ENCODE results near the gene ZNF32. TPM values are rescaled to one million over a fixed set of nuclear protein-coding genes. Genes with fewer than 3 reads are reported as not detected.

The ZNF32 gene
- total RNA-seq, 1 experiment from 2014 or later: 23.9 TPM

DNA sequence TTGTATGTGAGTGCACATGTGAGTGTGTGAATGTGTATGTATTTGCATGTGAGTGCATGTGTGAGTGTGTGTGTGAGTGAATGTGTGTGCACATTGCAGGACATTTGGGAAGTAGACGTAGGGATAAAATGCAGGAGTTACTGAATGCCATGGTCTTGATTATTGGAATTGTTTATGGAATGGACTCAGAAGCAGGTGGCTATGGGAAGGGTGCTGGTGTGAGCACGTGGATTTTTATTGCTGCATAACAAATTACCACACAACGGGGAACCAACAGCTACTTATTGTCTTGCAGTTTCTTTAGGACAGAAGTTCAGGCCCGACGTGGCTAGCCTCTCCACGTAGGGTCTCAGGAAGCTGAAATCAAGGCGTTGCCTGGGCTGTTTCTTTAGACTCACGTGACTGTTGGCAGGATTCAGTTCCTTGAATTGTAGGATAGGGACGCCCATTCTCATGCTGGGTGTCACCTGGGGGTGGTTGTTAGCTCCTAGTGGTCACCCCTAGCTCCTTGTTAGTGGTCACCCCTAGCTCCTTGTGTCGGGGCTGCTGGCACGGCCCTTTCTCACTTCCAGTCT lies 48.3 kb upstream of the ZNF32 start:
- H3K4me1 Mint-ChIP-seq: 0 out of 2 replicates have a peak, but pooled peaks cover 2% of the 10 kb centered on the region
- DNase-seq (ENCODE audit: low spot score) (no peak), ATAC-seq (no peak)
- H3K36me3 Mint-ChIP-seq: no peaks in the 10 kb centered on the region
- CTCF ChIA-PET: interaction anchor here (1.1 kb wide), 1 partner anchor 14 kb away, joined by 3 read pairs; no protein-coding TSS in a partner anchor
- POLR2A ChIA-PET: no interaction called here
- TF ChIP-seq, protein P1, sequence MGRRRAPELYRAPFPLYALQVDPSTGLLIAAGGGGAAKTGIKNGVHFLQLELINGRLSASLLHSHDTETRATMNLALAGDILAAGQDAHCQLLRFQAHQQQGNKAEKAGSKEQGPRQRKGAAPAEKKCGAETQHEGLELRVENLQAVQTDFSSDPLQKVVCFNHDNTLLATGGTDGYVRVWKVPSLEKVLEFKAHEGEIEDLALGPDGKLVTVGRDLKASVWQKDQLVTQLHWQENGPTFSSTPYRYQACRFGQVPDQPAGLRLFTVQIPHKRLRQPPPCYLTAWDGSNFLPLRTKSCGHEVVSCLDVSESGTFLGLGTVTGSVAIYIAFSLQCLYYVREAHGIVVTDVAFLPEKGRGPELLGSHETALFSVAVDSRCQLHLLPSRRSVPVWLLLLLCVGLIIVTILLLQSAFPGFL (CRISPR knock-in tag; IDR thresholded peaks at IDR 0.05; ENCODE audit: borderline replicate concordance): no peak
- TF ChIP-seq, protein P2, sequence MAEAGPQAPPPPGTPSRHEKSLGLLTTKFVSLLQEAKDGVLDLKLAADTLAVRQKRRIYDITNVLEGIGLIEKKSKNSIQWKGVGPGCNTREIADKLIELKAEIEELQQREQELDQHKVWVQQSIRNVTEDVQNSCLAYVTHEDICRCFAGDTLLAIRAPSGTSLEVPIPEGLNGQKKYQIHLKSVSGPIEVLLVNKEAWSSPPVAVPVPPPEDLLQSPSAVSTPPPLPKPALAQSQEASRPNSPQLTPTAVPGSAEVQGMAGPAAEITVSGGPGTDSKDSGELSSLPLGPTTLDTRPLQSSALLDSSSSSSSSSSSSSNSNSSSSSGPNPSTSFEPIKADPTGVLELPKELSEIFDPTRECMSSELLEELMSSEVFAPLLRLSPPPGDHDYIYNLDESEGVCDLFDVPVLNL (CRISPR knock-in tag; IDR thresholded peaks at IDR 0.05; ENCODE audit: borderline replicate concordance, low read depth): no peak
- TF ChIP-seq, protein P3, sequence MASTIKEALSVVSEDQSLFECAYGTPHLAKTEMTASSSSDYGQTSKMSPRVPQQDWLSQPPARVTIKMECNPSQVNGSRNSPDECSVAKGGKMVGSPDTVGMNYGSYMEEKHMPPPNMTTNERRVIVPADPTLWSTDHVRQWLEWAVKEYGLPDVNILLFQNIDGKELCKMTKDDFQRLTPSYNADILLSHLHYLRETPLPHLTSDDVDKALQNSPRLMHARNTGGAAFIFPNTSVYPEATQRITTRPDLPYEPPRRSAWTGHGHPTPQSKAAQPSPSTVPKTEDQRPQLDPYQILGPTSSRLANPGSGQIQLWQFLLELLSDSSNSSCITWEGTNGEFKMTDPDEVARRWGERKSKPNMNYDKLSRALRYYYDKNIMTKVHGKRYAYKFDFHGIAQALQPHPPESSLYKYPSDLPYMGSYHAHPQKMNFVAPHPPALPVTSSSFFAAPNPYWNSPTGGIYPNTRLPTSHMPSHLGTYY (CRISPR knock-in tag; IDR thresholded peaks at IDR 0.05): no peak
- TF ChIP-seq FOXJ3 (CRISPR knock-in tag; IDR thresholded peaks at IDR 0.05; ENCODE audit: borderline replicate concordance) (no peak), SP1 (CRISPR knock-in tag; conservative IDR thresholded peaks at IDR 0.05) (no peak), USF1 (CRISPR knock-in tag; IDR thresholded peaks at IDR 0.05) (no peak), EMX1 (CRISPR knock-in tag; IDR thresholded peaks at IDR 0.05) (no peak), OVOL2 (CRISPR knock-in tag; IDR thresholded peaks at IDR 0.05; ENCODE audit: borderline replicate concordance) (no peak), TCF7 (CRISPR knock-in tag; IDR thresholded peaks at IDR 0.05; ENCODE audit: low read depth) (no peak)
- no peak overlapping the region for H3K27ac Mint-ChIP-seq
- peaks cover 10% of the 10 kb centered on the region for H3K27me3 Mint-ChIP-seq (ENCODE audit: low read depth)
- H3K4me3 Mint-ChIP-seq: no peak overlapping the region
- no peaks in the 10 kb centered on the region for H3K9me3 Mint-ChIP-seq

DNA sequence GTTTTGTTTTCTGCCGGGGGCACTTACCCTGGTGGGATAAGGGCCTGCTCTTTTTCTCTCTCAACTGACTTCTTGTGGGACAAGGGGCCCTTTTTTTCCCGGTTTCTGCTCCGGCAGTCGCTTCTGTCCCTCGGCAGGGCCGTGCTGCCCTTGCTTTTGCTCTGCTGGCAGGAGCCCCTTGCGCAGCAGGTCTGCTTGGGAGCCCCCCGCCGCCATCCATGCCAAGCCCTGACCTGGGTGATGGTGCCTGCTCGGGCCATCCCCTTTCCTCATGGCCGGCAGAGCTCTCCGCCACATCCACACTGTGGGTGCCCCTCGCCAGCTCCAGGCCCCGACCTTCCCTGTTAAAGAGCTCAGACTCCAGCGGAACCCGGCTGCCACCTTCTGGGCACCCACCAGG lies 47.0 kb upstream of the ZNF32 start:
- ATAC-seq (no peak), DNase-seq (ENCODE audit: low spot score) (no peak)
- ChIA-PET POLR2A (no interaction called here), CTCF (no interaction called here)
- H3K27ac Mint-ChIP-seq: no peak overlapping the region
- H3K36me3 Mint-ChIP-seq: no peaks in the 10 kb centered on the region
- H3K27me3 Mint-ChIP-seq (ENCODE audit: low read depth): peaks cover 22% of the 10 kb centered on the region
- no peaks in the 10 kb centered on the region for H3K9me3 Mint-ChIP-seq
- 0 out of 2 replicates have a peak, but pooled peaks cover 2% of the 10 kb centered on the region for H3K4me1 Mint-ChIP-seq
- TF ChIP-seq GABPB1 (CRISPR knock-in tag; IDR thresholded peaks at IDR 0.05) (no peak), PRDM15 (CRISPR knock-in tag; IDR thresholded peaks at IDR 0.05) (no peak), JUN (CRISPR knock-in tag; IDR thresholded peaks at IDR 0.05) (no peak), ZNF317 (CRISPR knock-in tag; IDR thresholded peaks at IDR 0.05; ENCODE audit: borderline replicate concordance, low read depth) (no peak), ZNF416 (CRISPR knock-in tag; IDR thresholded peaks at IDR 0.05) (no peak), ZNF138 (CRISPR knock-in tag; conservative IDR thresholded peaks at IDR 0.05) (no peak), RORB (CRISPR knock-in tag; IDR thresholded peaks at IDR 0.05) (no peak)
- TF ChIP-seq, protein P4, sequence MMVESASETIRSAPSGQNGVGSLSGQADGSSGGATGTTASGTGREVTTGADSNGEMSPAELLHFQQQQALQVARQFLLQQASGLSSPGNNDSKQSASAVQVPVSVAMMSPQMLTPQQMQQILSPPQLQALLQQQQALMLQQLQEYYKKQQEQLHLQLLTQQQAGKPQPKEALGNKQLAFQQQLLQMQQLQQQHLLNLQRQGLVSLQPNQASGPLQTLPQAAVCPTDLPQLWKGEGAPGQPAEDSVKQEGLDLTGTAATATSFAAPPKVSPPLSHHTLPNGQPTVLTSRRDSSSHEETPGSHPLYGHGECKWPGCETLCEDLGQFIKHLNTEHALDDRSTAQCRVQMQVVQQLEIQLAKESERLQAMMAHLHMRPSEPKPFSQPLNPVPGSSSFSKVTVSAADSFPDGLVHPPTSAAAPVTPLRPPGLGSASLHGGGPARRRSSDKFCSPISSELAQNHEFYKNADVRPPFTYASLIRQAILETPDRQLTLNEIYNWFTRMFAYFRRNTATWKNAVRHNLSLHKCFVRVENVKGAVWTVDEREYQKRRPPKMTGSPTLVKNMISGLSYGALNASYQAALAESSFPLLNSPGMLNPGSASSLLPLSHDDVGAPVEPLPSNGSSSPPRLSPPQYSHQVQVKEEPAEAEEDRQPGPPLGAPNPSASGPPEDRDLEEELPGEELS (CRISPR knock-in tag; IDR thresholded peaks at IDR 0.05): no peak
- TF ChIP-seq, protein P5, sequence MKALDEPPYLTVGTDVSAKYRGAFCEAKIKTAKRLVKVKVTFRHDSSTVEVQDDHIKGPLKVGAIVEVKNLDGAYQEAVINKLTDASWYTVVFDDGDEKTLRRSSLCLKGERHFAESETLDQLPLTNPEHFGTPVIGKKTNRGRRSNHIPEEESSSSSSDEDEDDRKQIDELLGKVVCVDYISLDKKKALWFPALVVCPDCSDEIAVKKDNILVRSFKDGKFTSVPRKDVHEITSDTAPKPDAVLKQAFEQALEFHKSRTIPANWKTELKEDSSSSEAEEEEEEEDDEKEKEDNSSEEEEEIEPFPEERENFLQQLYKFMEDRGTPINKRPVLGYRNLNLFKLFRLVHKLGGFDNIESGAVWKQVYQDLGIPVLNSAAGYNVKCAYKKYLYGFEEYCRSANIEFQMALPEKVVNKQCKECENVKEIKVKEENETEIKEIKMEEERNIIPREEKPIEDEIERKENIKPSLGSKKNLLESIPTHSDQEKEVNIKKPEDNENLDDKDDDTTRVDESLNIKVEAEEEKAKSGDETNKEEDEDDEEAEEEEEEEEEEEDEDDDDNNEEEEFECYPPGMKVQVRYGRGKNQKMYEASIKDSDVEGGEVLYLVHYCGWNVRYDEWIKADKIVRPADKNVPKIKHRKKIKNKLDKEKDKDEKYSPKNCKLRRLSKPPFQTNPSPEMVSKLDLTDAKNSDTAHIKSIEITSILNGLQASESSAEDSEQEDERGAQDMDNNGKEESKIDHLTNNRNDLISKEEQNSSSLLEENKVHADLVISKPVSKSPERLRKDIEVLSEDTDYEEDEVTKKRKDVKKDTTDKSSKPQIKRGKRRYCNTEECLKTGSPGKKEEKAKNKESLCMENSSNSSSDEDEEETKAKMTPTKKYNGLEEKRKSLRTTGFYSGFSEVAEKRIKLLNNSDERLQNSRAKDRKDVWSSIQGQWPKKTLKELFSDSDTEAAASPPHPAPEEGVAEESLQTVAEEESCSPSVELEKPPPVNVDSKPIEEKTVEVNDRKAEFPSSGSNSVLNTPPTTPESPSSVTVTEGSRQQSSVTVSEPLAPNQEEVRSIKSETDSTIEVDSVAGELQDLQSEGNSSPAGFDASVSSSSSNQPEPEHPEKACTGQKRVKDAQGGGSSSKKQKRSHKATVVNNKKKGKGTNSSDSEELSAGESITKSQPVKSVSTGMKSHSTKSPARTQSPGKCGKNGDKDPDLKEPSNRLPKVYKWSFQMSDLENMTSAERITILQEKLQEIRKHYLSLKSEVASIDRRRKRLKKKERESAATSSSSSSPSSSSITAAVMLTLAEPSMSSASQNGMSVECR (CRISPR knock-in tag; IDR thresholded peaks at IDR 0.05; ENCODE audit: borderline replicate concordance): no peak
- no peak overlapping the region for H3K4me3 Mint-ChIP-seq

Measured in WTC11 (cell line).